SU-DHL-6 (cell line): ENCODE data around the gene CLEC16A.

Experiments used
- H2AFZ ChIP-seq: fragments of 200-600 bp; sonication (generic); 2 replicates; pipeline ENCODE4 v1.6.1; 2014; ENCODE audit warnings: low read depth, mild to moderate bottlenecking, moderate library complexity, mixed read lengths, antibody characterized with exemption, low read length; ENCODE audit not compliant: severe bottlenecking
- H3F3A ChIP-seq: fragments of 200-600 bp; shearing (Covaris generic); 2 replicates; pipeline ENCODE4 v1.6.0; 2016; ENCODE audit warnings: antibody characterized with exemption, mild to moderate bottlenecking; ENCODE audit not compliant: insufficient read depth
- H3K27ac ChIP-seq: fragments of 200-600 bp; sonication (generic); 2 replicates; pipeline ENCODE4 v1.5.1; 2016; ENCODE audit warnings: low read depth, mild to moderate bottlenecking, low read length, moderate library complexity, mixed read lengths
- H3K27me3 ChIP-seq: fragments of 200-600 bp; sonication (generic), shearing (Covaris generic); 2 replicates; pipeline ENCODE4 v1.6.0; 2014; ENCODE audit warnings: mild to moderate bottlenecking, low read length
- H3K36me3 ChIP-seq: fragments of 200-600 bp; sonication (generic); 2 replicates; pipeline ENCODE4 v1.6.1; 2014; ENCODE audit warnings: mild to moderate bottlenecking, low read length, mixed read lengths
- H3K4me2 ChIP-seq: fragments of 300-600, 200-600 bp; shearing (Covaris generic), sonication (generic); 2 replicates; pipeline ENCODE4 v1.6.0; 2014; ENCODE audit warnings: low read length, low read depth, mild to moderate bottlenecking; ENCODE audit not compliant: poor library complexity, severe bottlenecking
- H3K4me3 ChIP-seq: fragments of 200-600 bp; sonication (generic); 2 replicates; pipeline ENCODE4 v1.5.1; 2014; ENCODE audit warnings: antibody characterized with exemption, low read length, mild to moderate bottlenecking, mixed read lengths; ENCODE audit not compliant: insufficient read depth, poor library complexity, severe bottlenecking
- H3K79me2 ChIP-seq: fragments of 200-600 bp; sonication (generic); 2 replicates; pipeline ENCODE4 v1.6.1; 2014; ENCODE audit warnings: mild to moderate bottlenecking, low read length, moderate library complexity; ENCODE audit not compliant: insufficient read depth
- H3K9ac ChIP-seq: fragments of 200-600 bp; sonication (generic); 2 replicates; pipeline ENCODE4 v1.7.0; 2014; ENCODE audit warnings: mild to moderate bottlenecking, low read length
- H3K9me2 ChIP-seq: fragments of 200-600 bp; sonication (generic); replicated peaks from 2 replicates; pipeline ENCODE4 v1.6.1; 2014; ENCODE audit warnings: low read length; ENCODE audit not compliant: insufficient read depth
- H3K9me3 ChIP-seq: fragments of 200-600 bp; sonication (generic); 2 replicates; pipeline ENCODE4 v1.6.1; 2014; ENCODE audit warnings: low read length, mixed read lengths; ENCODE audit not compliant: insufficient read depth
- H4K20me1 ChIP-seq: fragments of 200-600 bp; sonication (generic); 2 replicates; pipeline ENCODE4 v1.6.1; 2014; ENCODE audit warnings: low read depth, mild to moderate bottlenecking, antibody characterized with exemption, low read length, moderate library complexity, mixed read lengths
- CTCF ChIP-seq: fragments of 200-600 bp; sonication (generic); IDR thresholded peaks from one replicate; pipeline ENCODE4 v1.5.1; 2017; ENCODE audit warnings: antibody characterized with exemption, mild to moderate bottlenecking, low read length, moderate library complexity; ENCODE audit not compliant: insufficient read depth, poor library complexity, severe bottlenecking
- EZH2phosphoT487 ChIP-seq: fragments of 200-600 bp; sonication (generic), shearing (Covaris generic); conservative IDR thresholded peaks from 2 replicates; pipeline ENCODE4 v1.6.1; 2018; ENCODE audit warnings: mild to moderate bottlenecking, antibody characterized with exemption, low read length, moderate library complexity, mixed read lengths

CLEC16A gene

DNA sequence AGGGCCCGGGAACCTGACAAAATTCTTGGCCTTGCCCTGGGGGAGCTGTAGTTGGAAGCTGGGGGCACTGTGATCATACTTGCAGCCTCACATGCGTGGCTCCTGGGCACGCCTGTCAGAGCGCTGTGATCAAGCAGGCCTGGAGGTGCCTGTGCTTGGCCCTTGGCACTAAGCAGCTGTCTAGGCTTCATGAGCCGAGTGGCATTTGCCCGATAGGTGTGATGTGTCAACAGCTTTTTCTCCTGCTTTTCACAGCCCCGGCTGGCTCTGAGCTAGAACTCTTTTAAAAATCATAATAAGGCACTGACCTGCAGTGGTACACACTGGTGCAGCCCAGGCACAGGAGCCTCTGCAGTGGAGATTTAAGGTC is 197.9 kb downstream of the CLEC16A start:
- H3K79me2 ChIP-seq = no peaks in the 10 kb centered on the region
- no peaks in the 10 kb centered on the region for H3F3A ChIP-seq
- no peak overlapping the region for H3K4me3 ChIP-seq
- no peaks in the 10 kb centered on the region for H3K9me2 ChIP-seq
- TF ChIP-seq EZH2phosphoT487 = no peak
- TF ChIP-seq CTCF = no peak
- H3K9ac ChIP-seq = no peak overlapping the region
- H3K9me3 ChIP-seq = no peaks in the 10 kb centered on the region
- no peak overlapping the region for H3K4me2 ChIP-seq
- H3K27ac ChIP-seq = no peak overlapping the region
- H2AFZ ChIP-seq = no peak overlapping the region
- H3K36me3 ChIP-seq = no peaks in the 10 kb centered on the region
- H4K20me1 ChIP-seq = no peaks in the 10 kb centered on the region
- no peaks in the 10 kb centered on the region for H3K27me3 ChIP-seq

DNA sequence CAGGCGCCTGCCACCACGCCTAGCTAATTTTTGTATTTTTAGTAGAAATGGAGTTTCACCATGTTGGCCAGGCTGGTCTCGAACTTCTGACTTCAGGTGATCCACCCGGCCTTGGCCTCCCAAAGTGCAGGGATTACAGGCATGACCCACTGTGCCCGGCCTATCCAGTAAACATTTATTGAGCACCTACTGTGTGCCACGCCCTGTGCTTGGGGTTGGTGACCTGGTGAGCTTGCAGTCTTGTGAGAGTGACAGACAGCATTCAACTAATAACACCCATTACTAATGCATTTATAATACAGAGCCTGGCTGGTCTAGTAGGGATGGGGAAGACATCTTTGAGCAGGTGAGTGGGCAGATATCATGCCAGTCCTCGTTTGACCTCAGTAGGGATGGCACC is 198.6 kb downstream of the CLEC16A start:
- Histone ChIP-seq H3K4me2 (no peak overlapping the region), H3K79me2 (no peaks in the 10 kb centered on the region), H3K9ac (no peak overlapping the region), H3K9me3 (no peaks in the 10 kb centered on the region), H3K27me3 (no peaks in the 10 kb centered on the region), H3K27ac (no peak overlapping the region), H4K20me1 (no peaks in the 10 kb centered on the region), H3F3A (no peaks in the 10 kb centered on the region), H2AFZ (no peak overlapping the region), H3K36me3 (no peaks in the 10 kb centered on the region), H3K4me3 (no peak overlapping the region), H3K9me2 (no peaks in the 10 kb centered on the region)
- TF ChIP-seq CTCF (no peak), EZH2phosphoT487 (no peak)

DNA sequence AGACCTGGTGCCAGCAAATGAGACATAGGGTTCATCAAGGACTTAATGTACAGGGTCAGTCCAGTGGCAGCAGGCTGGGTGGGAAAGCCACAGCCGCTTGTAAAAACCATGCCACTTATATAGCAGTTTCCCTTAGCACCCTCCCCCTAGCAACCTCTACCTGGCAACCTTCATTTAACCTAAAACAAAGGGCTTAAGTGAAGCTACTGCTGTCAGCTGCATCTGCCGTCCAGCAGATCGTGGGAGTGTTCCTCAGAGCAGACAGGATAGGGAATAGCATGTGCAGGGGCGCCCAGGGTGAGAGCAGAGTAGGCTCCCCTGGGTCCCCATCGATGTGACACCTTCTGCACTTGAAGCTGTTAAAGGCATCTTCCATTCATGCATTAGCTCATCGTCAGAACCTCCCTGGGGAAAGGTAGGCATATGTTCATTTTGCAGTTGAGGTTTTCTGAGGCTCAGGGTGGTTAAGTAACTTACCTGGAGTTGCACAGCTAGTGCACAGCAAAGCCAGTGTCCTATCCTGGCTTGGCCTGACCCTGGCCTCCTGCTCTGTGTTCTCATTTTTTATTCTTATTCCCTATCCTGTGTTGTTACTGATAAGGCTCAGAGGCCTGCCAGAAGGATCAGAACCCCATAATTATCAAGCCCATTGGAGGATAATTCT is 199.1 kb downstream of the CLEC16A start:
- Histone ChIP-seq H3K9me2 (no peaks in the 10 kb centered on the region), H4K20me1 (no peaks in the 10 kb centered on the region), H2AFZ (no peak overlapping the region), H3K9me3 (no peaks in the 10 kb centered on the region), H3K4me2 (no peak overlapping the region), H3K4me3 (no peak overlapping the region), H3K9ac (no peak overlapping the region), H3K27ac (no peak overlapping the region), H3K27me3 (no peaks in the 10 kb centered on the region), H3F3A (no peaks in the 10 kb centered on the region), H3K79me2 (no peaks in the 10 kb centered on the region), H3K36me3 (no peaks in the 10 kb centered on the region)
- no peak for TF ChIP-seq EZH2phosphoT487

- no peaks in the 10 kb centered on the region for H3F3A ChIP-seq
- no peaks in the 10 kb centered on the region for H3K9me3 ChIP-seq
- no peak for TF ChIP-seq CTCF
- TF ChIP-seq EZH2phosphoT487 = no peak
- H3K9me2 ChIP-seq = no peaks in the 10 kb centered on the region
- no peak overlapping the region for H3K9ac ChIP-seq
- H3K27me3 ChIP-seq = no peaks in the 10 kb centered on the region
- H4K20me1 ChIP-seq = no peaks in the 10 kb centered on the region
- no peak overlapping the region for H3K4me3 ChIP-seq
- no peak overlapping the region for H2AFZ ChIP-seq
- H3K27ac ChIP-seq = no peak overlapping the region
- no peaks in the 10 kb centered on the region for H3K36me3 ChIP-seq
- H3K79me2 ChIP-seq = no peaks in the 10 kb centered on the region
- no peak overlapping the region for H3K4me2 ChIP-seq
Observed at GRCh38 chr16:11144122-11144521, 199.8 kb downstream of the CLEC16A start.
